HG02870 (cell line): ENCODE measurements around the gene TSN.
"Not testable (repeated sequence)": the region's sequence is repeated elsewhere in the genome, so short reads cannot be mapped to it uniquely, and the experiment has no call there.

Experiments used
- ATAC-seq: cut with Tn5 transposase; IDR thresholded peaks from one replicate; pipeline ENCODE4 v1.9.1; 2021; ENCODE audit warnings: mild to moderate bottlenecking, moderate library complexity; ENCODE audit not compliant: unreplicated experiment

TSN gene

GRCh38 chr2:121796239-121796638 lies 40.8 kb downstream of the TSN start:
- ATAC-seq: no peak

- no peak for ATAC-seq
Measured at GRCh38 chr2:121798617-121799016, 43.2 kb downstream of the TSN start.

GRCh38 chr2:121801916-121802315 lies 46.5 kb downstream of the TSN start:
- ATAC-seq: no peak

GRCh38 chr2:121803503-121803902 lies 48.1 kb downstream of the TSN start:
- no peak for ATAC-seq

- no peak for ATAC-seq
Measured at GRCh38 chr2:121804340-121804739, 48.9 kb downstream of the TSN start.

- no peak for ATAC-seq
Measured at GRCh38 chr2:121804997-121805765, 49.7 kb downstream of the TSN start.

GRCh38 chr2:121805766-121806143 lies 50.3 kb downstream of the TSN start:
- ATAC-seq: no peak

GRCh38 chr2:121807771-121808170 lies 52.3 kb downstream of the TSN start:
- not testable (repeated sequence) for ATAC-seq

- no peak for ATAC-seq
Measured at GRCh38 chr2:121809607-121810006, 54.2 kb downstream of the TSN start.

- peak; percentile 90 for ATAC-seq
Measured at GRCh38 chr2:121810959-121811853, 55.8 kb downstream of the TSN start.

- ATAC-seq: not testable (repeated sequence)
Measured at GRCh38 chr2:121813083-121813482, 57.6 kb downstream of the TSN start.

- ATAC-seq: no peak
Measured at GRCh38 chr2:121815216-121815615, 59.8 kb downstream of the TSN start.

GRCh38 chr2:121816797-121817196 lies 61.3 kb downstream of the TSN start:
- ATAC-seq: no peak

GRCh38 chr2:121817304-121817703 lies 61.9 kb downstream of the TSN start:
- ATAC-seq: not testable (repeated sequence)
